Testis (tissue), 3 donors: Measurements from ENCODE around the gene TRMT10B. TPM values are rescaled to one million over a fixed set of nuclear protein-coding genes. Genes with fewer than 3 reads are reported as not detected.

Experiments used
- DNase-seq: peaks from one replicate; pipeline ENCODE4 v3.0.0-alpha.2; 2019
- H3K27ac ChIP-seq, 2 donors: fragments of 200-600 bp; sonication (generic); one replicate each; pipeline ENCODE4 v1.5.1; 2019
- H3K27me3 ChIP-seq: fragments of 200-600 bp; sonication (generic); one replicate; pipeline ENCODE4 v1.5.1; 2019
- H3K36me3 ChIP-seq: fragments of 200-600 bp; sonication (generic); one replicate; pipeline ENCODE4 v1.5.1; 2017; ENCODE audit warnings: low read depth; ENCODE audit errors: missing control alignments
- H3K4me1 ChIP-seq: fragments of 200-600 bp; sonication (generic); one replicate; pipeline ENCODE4 v1.5.1; 2019
- H3K4me3 ChIP-seq, 2 donors: fragments of 200-600 bp; sonication (generic); one replicate each; pipeline ENCODE4 v1.5.1; 2017 to 2019
- H3K9me3 ChIP-seq: fragments of 200-600 bp; sonication (generic); one replicate; pipeline ENCODE4 v1.5.1; 2017
- POLR2A ChIP-seq: fragments of 450-650 bp; IDR thresholded peaks from one replicate; pipeline ENCODE4 v1.6.1; 2017; ENCODE audit warnings: antibody characterized with exemption, mild to moderate bottlenecking, moderate library complexity
- WGBS, 2 donors: methylation state at CpG; one replicate each; pipeline ENCODE4 v1.1.5; 2018; 5-methylcytosine and 5-hydroxymethylcytosine counted together
- intact Hi-C: fragments of 100-400 bp; cut with DNase I; formaldehyde crosslinking; loops from one replicate; pipeline ENCODE4 v1.15.1; 2023; ENCODE audit warnings: low total_unique reads
- polyA plus RNA-seq: library from polyadenylated mRNA; stranded (reverse); fragments of 350-450 nt; fragmentation: Illumina TruSeq; extraction: RNeasy Lipid Tissue Mini Kit (QIAGEN cat#74804); gene quantifications from one replicate; pipeline ENCODE4 v1.2.3, GENCODE V29; 2014; ENCODE audit warnings: low read depth, low replicate concordance; ENCODE audit not compliant: insufficient read depth
- total RNA-seq, 2 donors: library from RNA; depleted of rRNA; stranded (reverse); fragments of >200 nt; gene quantifications; one replicate each; pipeline ENCODE4 v1.2.3, GENCODE V29; 2016
- TF ChIP-seq, protein P1 (sequence below), 3 experiments: fragments of 450-650 bp in 2 of 3; fragments of 200-600 bp in 1 of 3; sonication (generic) in 1 of 3; IDR thresholded peaks; one replicate each; pipeline ENCODE4 v1.5.1; 2016 to 2019; ENCODE audit warnings: antibody characterized with exemption in 3 of 3, mild to moderate bottlenecking in 2 of 3, moderate library complexity in 1 of 3

Gene TRMT10B
- total and polyA plus RNA-seq, 3 donors from 2014 or later: 4.9 to 10.9 (median 5.8) TPM

- intact Hi-C loops: no loop called here
- DNase-seq: no peak
- Histone ChIP-seq H3K27ac (no peak overlapping the region), H3K4me3 (no peak overlapping the region), H3K36me3 (no peaks in the 10 kb centered on the region), H3K27me3 (no peaks in the 10 kb centered on the region), H3K9me3 (no peaks in the 10 kb centered on the region), H3K4me1 (no peaks in the 10 kb centered on the region)
- WGBS, 2 donors: 92% methylated on average over 16 of the region's 16 CpGs; no CpG with 5 or more reads in 1 of the 2 donors
- no peak for TF ChIP-seq POLR2A
Measured at GRCh38 chr9:37740128-37740527, 13.5 kb upstream of the TRMT10B start.

DNA sequence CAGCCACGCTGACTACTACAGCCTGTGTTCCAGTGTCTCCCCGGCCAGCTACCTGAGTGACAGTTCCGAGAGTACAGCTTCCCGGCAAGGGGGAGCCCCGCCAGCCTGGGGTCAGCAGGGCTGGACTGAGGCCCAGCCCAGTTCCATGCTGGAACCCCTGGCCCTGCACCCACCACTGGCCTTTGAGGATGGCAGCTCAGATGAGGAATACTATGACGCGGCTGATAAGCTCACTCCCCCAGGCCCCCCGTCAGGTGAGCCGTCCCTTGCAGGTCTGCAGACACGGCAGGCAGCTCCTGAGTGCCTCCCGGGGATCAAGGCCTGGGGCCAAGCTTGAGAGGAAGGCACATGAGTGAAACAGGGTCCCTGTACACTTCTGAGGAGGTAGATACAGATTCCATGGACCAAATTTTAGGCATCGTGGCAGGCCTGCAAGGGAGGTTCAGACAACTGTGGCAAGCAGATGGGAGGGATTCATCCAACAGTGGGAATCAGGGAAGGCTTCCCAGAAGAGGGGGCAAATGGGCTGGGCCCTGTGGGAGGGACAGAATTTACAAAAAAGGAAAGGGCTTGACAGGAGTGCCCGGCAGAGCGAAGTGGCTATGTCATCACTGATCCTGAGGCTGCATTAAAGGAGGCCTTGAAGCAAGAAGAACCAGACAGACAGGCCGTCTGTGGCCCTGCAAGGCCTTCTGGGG is 12.8 kb upstream of the TRMT10B start:
- no peaks in the 10 kb centered on the region for H3K27me3 ChIP-seq
- no peak for DNase-seq
- H3K4me1 ChIP-seq: no peaks in the 10 kb centered on the region
- intact Hi-C loops: no loop called here
- H3K4me3 ChIP-seq: no peak overlapping the region
- H3K9me3 ChIP-seq: no peaks in the 10 kb centered on the region
- WGBS, 2 donors: 74 to 94% methylated on average over 6 to 15 of the region's 15 CpGs
- TF ChIP-seq, protein P1, sequence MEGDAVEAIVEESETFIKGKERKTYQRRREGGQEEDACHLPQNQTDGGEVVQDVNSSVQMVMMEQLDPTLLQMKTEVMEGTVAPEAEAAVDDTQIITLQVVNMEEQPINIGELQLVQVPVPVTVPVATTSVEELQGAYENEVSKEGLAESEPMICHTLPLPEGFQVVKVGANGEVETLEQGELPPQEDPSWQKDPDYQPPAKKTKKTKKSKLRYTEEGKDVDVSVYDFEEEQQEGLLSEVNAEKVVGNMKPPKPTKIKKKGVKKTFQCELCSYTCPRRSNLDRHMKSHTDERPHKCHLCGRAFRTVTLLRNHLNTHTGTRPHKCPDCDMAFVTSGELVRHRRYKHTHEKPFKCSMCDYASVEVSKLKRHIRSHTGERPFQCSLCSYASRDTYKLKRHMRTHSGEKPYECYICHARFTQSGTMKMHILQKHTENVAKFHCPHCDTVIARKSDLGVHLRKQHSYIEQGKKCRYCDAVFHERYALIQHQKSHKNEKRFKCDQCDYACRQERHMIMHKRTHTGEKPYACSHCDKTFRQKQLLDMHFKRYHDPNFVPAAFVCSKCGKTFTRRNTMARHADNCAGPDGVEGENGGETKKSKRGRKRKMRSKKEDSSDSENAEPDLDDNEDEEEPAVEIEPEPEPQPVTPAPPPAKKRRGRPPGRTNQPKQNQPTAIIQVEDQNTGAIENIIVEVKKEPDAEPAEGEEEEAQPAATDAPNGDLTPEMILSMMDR (IDR thresholded peaks at IDR 0.05): no peak
- TF ChIP-seq POLR2A: no peak
- no peaks in the 10 kb centered on the region for H3K36me3 ChIP-seq
- no peak overlapping the region for H3K27ac ChIP-seq

- Histone ChIP-seq H3K27ac (no peak overlapping the region), H3K27me3 (no peaks in the 10 kb centered on the region), H3K9me3 (no peaks in the 10 kb centered on the region), H3K36me3 (no peaks in the 10 kb centered on the region), H3K4me3 (no peak overlapping the region), H3K4me1 (no peaks in the 10 kb centered on the region)
- WGBS, 2 donors: 65 to 80% methylated on average over 1 to 8 of the region's 8 CpGs
- DNase-seq: no peak
- intact Hi-C loops: no loop called here
- TF ChIP-seq, protein P1 (IDR thresholded peaks at IDR 0.05): no peak
- TF ChIP-seq POLR2A: no peak
Measured at GRCh38 chr9:37745970-37746369, 7.6 kb upstream of the TRMT10B start.

DNA sequence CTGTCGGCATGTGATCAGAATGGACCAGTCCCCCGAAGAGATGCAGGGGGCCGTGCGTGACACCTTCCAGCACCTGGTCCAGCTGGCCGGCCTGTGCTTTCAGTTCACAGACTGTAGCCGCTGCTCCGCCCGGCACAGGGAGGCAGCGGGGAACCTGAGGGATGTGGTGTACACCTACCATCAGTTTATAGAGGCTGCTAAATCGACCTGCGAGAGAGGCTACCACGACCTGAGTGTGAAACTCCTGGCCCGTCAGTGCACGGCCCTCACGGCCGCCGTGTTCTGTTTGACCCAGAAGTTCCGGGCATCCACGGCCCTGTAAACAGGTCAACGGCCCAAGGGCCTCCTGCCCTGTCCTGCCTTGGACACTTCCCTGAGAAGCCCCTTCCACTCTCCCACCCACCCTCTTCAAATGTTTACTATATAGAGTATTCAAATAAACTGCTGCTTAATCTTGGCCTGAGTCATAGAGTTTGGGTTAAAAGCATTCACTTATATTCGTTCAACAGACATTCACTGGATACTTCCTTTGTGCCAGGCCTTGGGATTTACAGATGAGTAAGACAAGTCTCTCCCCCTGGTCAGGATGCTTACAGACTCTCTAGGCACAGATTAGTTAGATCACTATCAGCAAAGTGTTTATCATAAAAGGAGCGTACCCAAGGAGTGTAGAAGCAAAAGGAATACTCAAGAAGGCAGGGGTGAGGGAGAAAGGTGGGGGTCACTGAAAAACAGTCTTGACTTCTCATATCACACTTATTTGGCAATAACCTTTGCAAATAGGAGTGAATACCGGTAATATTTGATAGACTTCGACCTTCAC is 6.9 kb upstream of the TRMT10B start:
- no peak overlapping the region for H3K4me3 ChIP-seq
- H3K27ac ChIP-seq: no peak overlapping the region
- H3K27me3 ChIP-seq: no peaks in the 10 kb centered on the region
- H3K4me1 ChIP-seq: no peaks in the 10 kb centered on the region
- intact Hi-C loops: no loop called here
- no peaks in the 10 kb centered on the region for H3K36me3 ChIP-seq
- WGBS, 2 donors: 81 to 83% methylated on average over 20 to 24 of the region's 24 CpGs
- no peaks in the 10 kb centered on the region for H3K9me3 ChIP-seq
- no peak for DNase-seq
- no peak for TF ChIP-seq POLR2A
- TF ChIP-seq, protein P1 (IDR thresholded peaks at IDR 0.05): no peak

- intact Hi-C loops: no loop called here
- no peak for TF ChIP-seq POLR2A
- TF ChIP-seq, protein P1 (IDR thresholded peaks at IDR 0.05): peak; percentile 78 to 84 (median 81)
- Histone ChIP-seq H3K27me3 (no peaks in the 10 kb centered on the region), H3K4me1 (no peaks in the 10 kb centered on the region), H3K4me3 (no peak overlapping the region), H3K27ac (no peak overlapping the region), H3K9me3 (no peaks in the 10 kb centered on the region), H3K36me3 (no peaks in the 10 kb centered on the region)
- WGBS, 2 donors: 51% methylated on average over 3 of the region's 3 CpGs
- peak; percentile 68 for DNase-seq
Measured at GRCh38 chr9:37747271-37747753, 6.3 kb upstream of the TRMT10B start.
